UCSD-AML1 (cell line): Measurements from ENCODE around the gene MYPN.
"Not testable (repeated sequence)": the region's sequence is repeated elsewhere in the genome, so short reads cannot be mapped to it uniquely, and the experiment has no call there.

Experiments
- DNase-seq: peaks from one replicate; lab custom pipeline; 2025; ENCODE audit not compliant: unreplicated experiment; lab: John Stamatoyannopoulos, UW

The MYPN gene

DNA sequence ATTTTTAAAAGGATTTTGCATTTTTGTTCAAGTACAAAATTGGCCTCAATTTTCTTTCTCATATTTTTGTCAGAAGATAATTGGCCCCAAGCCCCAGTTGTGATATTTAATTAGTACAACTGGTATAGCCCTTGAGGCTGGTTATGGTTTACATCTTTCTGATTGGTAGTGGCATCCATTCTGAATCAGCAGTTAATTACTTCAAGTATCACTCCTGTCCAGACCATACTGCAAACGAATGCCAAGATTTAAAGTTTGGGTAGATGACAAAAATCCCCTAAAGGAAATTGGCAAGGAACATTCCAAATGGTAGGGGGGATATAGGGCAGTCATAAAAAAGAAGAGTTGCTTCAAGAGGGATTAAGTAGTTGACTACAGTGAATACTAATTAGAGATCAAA lies 23.1 kb downstream of the MYPN start:
- no peak for DNase-seq

DNA sequence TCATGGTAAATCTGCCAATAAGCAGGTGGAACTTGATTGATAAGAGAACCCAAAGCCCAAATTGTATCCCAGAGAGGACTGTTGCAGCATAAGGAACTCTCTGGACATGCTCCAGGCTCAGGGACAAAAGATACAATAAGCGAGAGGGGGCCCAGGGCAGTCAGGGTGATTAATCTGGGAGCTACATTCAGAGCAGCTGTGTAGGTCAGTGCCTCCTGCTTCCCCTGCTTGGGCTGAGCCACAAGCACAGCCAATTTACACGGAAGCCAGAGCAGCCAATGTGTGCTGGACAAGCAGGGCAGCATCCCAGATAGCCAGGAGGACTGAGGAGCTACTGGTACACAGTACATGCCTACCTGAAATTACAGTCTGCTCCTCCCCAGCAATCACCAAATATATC lies 24.2 kb downstream of the MYPN start:
- DNase-seq: no peak

DNA sequence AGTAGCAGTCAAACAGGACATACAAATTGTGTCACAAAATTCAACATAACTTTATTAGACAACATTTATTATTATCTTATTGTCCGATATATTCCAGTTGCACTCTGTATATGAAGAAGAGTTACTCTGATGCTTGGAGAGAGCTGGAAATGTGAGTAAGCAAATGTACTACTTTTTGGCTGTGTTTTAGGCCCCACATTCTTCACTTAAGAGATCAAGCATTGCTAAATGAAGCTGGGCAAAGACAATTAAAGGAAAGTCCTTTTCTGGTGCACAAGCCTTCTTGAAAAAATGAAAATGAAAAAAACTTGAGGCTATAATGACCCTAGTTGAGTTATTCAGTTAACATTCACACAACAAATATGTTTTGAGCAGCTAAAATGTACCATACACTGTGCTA lies 26.1 kb downstream of the MYPN start:
- DNase-seq: no peak

DNA sequence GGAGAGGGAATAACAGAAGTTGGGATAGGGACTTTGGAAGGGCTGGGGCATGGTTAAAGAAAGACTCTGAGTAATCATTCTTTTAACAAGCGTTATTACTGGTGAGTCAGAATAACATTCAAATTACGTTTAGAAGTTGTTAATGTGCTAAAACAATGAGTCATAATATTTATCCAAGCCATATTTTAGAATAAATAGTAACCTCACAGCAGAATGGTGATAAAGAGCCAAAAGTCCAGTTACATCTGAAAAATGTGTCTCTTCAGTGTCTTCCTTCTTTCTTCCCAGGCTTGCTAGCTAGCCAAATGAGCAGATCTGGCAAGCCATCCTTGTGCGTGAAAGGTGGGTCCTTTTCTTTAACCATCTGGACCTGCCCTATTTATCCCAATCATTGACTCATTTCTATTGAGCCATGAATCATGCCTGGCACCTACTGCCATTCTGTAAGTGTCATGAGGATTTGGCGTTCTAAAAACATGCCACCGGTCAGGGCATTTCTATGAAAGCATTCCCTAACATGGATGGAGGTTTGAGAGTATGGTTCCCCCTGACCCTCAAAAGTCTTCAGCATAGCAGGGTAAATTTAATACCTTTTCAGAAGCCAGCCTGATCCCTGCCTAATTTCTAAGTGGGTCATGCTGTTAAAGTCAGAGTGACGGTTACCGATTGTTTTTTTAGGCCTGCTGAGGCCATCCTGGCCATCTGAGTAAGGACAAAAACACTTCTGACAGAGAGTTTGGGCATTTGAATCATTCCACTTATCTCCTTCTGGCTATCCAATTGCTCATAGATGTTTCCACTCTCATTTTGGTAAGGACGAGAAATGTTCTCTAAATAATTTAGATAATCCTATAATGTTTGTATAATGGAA lies 26.9 kb downstream of the MYPN start:
- DNase-seq: no peak

DNA sequence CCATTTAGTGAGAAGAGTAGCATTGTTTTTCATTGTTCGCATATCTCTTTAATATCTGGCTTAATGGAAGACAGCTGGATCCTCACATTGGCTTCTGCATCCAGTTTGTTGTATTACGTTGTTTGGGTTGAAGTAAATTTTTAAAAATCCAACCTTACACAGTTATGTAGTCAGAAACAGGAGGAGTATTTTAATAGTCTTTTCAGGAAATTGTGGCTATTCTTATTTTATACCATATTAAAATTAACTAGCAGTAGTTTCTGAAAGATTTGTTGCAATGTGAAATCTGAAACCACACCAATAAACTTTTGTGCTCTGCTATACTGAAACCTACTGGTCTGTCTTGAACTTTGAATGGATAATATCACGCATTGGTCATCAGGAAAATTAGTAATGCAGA lies 27.9 kb downstream of the MYPN start:
- no peak for DNase-seq

DNA sequence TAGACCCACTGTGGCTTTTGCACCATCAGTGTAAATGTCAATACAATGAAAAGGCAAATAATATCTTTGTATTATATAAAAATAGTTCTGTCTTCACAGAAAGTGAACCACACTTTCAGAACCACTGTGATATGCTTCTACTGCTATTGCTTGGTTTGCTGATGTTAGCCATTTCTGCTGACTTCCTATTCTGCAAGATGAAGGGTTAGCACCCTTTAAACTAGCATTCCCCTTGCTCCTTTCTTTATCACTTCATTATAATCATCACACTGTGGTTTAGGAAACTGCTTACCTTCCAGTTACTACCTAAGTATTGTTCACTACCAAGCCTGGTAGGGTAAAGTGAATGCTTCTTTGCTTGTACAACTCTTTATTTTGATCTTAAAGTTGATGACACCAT lies 29.2 kb downstream of the MYPN start:
- no peak for DNase-seq

DNA sequence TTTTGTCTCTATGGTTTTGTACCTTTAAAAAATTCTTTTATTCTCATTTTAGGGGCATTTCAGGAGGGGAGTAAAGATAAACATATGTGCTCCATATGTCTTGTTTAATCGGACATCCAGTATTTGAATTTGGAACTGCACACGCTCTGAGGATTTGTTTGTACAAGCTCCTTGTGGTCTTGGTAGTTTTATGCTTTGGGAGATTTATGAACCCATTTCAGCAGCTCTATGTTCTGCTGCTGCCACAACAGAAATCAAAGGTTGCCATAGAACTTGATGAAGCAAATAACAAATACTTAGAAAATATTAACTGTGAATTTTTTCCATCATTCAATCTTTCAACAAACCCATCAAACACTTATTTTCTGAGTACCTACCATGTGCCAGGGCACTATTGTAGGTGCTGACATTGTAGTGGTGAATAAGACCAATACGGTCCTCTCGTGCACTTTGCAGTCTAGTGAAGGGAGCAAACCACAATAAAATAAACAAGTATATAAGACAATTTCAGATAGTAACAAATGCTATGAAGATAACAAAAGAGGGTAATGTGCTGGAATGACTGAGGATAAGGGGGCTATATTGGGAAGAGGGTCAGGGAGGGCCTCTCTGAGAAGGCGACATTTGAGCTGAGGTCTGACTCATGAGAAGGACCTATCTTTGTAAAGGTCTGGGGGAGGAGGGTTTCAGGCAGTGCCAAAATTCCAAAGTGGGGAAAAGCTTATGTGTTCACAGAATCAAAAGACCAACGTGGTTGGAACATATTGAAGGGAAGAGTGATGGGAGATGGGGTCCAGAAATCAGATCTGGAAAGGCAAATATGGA lies 30.4 kb downstream of the MYPN start:
- no peak for DNase-seq

DNA sequence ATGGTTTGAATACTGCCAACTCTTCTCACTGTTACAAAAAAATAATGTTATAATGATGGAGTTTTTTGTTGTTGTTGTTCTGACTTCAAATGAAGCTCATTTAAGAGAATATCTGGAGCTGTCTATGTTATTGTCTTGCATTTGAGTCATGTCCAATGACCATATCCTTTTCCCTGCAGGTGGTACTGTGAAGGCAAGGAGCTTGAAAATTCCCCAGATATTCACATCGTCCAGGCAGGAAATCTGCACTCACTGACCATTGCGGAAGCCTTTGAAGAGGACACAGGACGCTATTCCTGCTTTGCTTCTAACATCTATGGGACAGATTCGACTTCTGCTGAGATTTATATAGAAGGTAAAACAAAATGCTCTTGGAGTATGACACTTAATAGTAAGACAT lies 33.5 kb downstream of the MYPN start:
- DNase-seq: no peak

DNA sequence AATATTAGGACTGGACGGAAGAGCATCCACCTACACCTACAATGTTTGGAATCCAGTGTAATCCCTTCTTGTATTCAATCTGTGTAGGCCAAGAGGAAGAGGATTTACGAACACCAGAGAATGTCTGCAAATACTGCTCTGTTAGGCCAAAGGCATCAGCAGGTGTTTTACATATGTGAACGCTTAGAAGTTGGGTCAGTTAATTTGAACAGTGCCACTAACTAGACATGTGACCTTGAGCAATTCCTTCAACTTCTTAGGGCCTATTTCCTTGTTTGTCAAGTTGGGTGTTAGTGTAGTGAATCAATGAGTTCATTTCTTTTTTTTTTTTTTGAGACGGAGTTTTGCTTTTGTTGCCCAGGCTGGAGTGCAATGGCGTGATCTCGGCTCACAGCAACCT lies 35.4 kb downstream of the MYPN start:
- no peak for DNase-seq

DNA sequence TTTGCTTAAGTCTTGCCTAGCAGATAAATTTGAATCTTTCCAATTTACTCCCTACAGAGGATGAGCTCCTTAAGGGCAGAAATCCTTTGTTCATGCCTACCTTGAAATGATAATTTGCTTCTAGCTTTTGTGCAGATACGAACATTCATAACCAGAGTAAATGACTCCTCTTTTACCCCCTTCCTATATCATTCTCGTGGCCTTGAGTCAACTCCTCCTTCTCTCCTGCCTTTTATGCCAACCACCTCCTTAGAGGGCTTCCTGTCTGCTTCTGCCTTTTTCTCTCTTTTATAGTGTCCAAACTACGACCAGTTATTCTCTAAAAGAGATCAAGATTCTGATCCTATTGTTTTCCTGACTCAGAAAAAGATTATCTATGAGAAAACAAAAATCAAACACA lies 36.4 kb downstream of the MYPN start:
- DNase-seq: no peak

DNA sequence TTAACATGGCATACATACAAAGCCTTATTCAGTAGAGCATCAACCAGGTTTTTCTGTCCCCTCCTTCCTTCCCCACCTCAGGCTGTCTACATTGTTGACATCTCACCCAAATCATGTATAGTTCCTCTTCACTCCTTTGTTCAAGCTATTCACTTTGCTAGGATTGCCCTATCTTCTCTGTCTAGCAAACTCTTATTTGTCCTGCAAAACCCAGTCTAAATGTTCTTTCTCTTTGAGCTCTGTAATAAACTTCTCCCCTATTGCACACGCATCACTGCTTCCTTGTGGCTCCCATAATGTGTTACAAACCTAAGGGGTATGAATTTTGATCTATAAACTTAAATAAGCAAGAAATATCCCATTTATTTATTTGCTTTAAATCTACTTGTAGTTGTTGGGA lies 36.8 kb downstream of the MYPN start:
- no peak for DNase-seq

DNA sequence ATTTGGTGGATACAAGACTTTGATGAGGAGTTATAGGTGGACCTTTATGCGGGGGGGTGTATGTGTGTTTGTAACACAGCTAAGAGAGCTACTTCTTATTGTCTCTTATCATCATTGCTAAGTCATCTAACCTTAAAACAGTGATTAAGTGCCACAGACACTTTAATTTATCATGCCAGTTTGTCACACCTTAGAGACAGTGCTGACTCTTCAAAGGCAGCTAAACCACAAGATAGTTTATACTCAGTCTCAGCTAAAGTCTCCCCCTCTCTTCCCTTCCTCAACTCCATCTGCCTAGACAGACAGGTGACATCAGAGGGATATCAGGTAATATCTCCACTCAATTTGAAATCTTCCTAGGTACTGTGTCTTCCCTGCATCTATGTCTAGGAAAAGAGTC lies 42.2 kb downstream of the MYPN start:
- no peak for DNase-seq

DNA sequence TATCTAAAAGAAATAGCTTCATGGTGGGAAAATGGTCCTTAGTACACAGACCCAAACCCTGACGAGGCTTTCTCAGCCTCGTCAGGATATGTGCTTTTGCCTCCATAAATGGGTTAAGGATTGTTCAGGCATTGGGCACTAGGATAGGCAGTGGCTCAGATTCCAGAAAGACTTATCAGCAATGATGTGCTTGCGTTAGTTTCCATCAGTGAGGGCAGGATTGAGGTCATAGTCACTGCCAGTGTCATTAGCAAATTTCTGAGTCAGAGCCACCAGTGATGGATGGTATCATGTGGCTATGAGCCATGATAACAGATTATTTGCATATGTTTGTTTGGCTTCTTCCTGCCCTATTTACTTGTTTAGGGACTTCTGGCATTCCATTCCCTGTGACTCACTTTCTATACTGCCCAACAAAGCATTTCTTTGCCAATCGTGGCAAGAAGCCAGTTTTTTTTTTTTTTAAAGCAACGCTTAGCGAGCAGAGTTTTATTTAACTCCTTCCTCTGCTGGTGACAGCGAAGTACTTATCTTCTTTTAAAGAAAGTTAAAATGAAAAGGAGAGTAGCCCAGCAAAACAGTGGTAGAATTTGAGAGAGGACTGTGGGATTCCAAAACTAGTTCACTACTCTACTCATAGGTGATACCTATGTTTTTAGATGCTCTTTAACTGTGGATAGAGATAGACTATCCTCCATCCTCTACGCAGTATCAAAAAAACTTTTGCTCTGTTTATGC lies 44.4 kb downstream of the MYPN start:
- DNase-seq: no peak

DNA sequence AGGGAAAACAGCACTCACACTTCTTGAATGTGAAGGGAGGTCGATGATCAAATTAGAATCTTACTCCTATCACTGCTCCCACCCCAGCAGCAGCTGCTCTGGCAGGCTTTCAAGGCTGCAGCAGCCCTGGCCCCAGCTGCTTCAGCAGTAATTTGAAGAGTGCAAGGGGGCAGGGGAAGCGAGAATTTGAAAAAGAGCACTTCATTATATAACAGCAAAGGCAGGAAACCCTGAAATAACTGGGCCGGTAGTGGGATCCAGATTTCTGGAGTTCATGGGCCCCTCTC lies 44.9 kb downstream of the MYPN start:
- no peak for DNase-seq

DNA sequence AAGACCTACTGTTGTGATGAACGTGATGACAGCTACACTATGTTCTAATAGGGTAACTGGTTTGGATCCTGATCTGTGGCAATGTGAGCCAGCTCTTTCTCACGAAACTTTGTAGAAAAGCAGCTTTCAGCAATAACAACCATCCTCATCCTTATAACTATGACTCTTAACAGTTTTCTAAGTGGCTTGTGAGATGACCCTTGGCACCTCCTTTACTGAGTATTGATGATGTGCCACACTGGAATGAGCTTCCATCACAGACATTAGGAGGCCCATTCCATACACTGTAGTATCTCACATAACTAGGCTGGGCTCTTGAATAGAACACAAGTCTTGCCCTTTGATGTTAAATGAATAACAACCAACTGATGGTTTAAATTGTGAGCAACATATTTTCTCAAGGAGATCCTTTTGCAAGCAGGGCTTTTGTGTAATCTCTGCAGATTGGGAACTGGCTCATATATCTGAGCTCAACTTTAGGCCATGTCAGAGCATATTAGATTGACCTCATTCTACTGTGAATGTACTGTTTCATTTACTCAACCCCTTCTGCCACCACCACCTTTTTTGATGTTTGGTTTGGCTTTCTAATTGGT lies 46.4 kb downstream of the MYPN start:
- no peak for DNase-seq

DNA sequence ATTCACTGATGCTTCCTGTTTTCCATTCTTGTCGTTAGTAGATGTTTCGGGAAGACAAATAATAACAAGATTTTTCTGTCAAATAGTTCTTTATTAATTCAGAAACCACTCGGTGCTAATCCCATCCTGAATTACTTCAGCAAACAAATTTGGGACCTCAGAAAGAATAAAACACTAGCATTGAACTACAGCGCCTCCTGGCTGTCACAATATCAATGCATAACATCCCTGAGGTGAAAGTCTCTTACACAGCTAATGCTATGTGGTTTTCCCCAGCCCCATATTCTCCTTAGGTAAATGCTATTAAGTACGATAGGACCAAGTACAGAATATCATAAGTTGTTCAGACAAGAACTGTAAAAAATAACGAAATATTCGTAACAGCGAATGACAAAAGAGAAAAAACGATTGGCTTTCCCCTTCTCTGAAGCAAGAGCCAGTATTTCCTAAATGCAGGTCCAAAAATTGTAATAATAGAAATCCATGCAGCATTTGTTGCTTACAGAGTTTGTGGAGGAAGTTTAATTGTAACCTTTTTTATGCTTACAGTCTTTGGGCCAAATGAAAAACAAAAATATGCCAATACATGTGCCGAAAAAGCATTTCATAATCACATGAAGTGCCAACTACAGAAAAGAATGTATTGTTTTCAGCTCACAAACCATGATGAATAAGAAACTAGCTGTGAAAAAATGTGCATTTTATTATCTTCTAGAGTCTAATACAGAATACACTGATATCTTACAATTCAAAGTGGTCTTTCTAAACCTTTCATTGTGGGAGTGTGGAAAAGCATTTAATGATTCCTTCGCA lies 47.3 kb downstream of the MYPN start:
- DNase-seq: peak; percentile 17

DNA sequence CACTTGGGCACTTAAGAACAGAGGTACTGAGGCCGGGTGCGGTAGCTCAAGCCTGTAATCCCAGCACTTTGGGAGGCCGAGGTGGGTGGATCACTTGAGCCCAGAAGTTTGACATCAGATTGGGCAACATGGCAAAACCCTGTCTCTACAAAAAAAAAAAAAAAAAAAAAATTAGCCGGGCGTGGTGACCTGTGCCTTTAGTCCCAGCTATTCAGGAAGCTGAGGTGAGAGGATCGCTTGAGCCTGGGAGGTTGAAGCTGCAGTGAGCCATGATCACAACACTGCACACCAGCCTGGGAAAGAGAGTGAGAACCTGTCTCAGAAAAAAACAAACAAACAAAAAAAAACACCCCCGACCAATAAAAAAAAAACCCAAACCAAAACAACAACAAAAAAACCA lies 48.2 kb downstream of the MYPN start:
- not testable (repeated sequence) for DNase-seq

DNA sequence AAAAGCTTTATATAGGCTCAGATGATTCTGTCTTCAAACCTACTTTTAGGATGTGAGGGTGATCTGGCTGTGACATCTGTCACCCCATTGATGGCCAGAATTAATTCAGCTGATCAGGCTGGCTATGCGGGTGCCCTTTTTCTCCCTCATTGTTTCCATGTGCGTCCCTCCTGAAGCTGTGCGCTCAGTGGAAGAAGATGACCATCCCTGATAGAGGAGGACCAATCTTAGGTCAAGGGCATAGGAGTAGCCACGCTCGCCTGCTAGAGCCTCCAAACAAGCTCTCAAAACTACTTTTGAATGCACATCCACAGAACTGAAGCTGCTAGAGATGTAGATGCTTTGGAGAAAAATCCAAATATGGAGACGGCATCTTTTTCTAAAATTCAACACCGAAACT lies 48.7 kb downstream of the MYPN start:
- DNase-seq: no peak

DNA sequence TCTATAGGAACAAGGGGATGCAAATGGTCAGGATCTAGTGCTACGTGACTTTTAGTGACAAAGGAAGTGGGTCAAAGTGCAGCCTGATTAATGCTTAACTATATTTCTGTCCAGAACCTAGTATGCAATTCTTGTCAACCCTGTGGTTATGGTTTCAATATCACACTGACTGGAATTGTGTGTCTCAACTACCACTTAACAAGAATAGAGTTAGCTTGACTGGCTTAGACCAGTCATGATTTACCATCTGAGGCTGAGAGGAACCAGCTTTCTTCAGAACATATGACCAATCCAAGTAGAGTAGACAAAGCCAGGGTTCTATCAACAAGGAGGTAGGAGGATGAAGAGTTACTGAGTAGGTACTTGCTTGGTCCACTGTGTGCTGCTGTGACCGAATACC lies 54.4 kb downstream of the MYPN start:
- no peak for DNase-seq

DNA sequence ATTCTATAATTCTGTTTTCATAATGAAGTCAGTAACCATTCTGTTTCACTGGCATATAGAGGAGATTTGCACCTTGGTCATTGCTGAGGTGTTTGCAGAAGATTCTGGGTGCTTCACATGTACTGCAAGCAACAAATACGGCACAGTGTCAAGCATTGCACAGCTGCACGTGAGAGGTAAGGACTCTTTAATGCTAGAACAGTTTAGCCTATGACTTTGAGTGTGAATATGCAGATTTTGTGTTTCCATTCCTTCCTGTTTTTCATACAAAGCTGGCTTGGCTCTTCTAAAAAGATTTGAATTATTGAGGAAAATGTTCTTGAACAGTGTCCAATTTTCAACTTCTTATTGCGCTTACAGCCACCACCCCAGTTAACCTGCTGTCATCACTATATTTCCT lies 56.4 kb downstream of the MYPN start:
- no peak for DNase-seq
